ENCODE results near the gene ZBTB16. TPM values are rescaled to one million over a fixed set of nuclear protein-coding genes. Genes with fewer than 3 reads are reported as not detected.

The ZBTB16 gene
- total RNA-seq, 1 donor from 2014 or later = 17.7 TPM

- peak overlapping the region; percentile 27 for H3K4me2 ChIP-seq
Measured at GRCh38 chr11:114236829-114237228, 177.3 kb downstream of the ZBTB16 start.

GRCh38 chr11:114237321-114238280 is 178.1 kb downstream of the ZBTB16 start:
- H3K27ac Mint-ChIP-seq = peak overlapping the region; percentile 88
- H3K27ac ChIP-seq = no peak overlapping the region
- peaks cover 11% of the 10 kb centered on the region for H3K36me3 Mint-ChIP-seq
- peaks cover 5% of the 10 kb centered on the region for H3K27me3 Mint-ChIP-seq (ENCODE audit: insufficient read depth, low read depth)
- no peak overlapping the region for H3K9ac ChIP-seq
- no peak overlapping the region for H3K4me3 ChIP-seq
- H3F3A ChIP-seq (ENCODE audit: low read depth) = peaks cover 17% of the 10 kb centered on the region
- H3K4me1 Mint-ChIP-seq = peaks cover 88% of the 10 kb centered on the region
- no peak overlapping the region for H3K4me2 ChIP-seq
- no peaks in the 10 kb centered on the region for H3K9me3 Mint-ChIP-seq
- no peak overlapping the region for H3K4me3 Mint-ChIP-seq
- no peak for DNase-seq (ENCODE audit: low spot score)
- H3K36me3 ChIP-seq = no peaks in the 10 kb centered on the region
- peaks cover 47% of the 10 kb centered on the region for H3K4me1 ChIP-seq
- TF ChIP-seq EZH2phosphoT487 (IDR thresholded peaks at IDR 0.05) (no peak), CTCF (IDR thresholded peaks at IDR 0.05) (no peak), EZH2 (IDR thresholded peaks at IDR 0.05) (no peak)
- H3K79me2 ChIP-seq (ENCODE audit: low read depth) = peaks cover 5% of the 10 kb centered on the region
- H4K20me1 ChIP-seq (ENCODE audit: low read depth) = no peaks in the 10 kb centered on the region
- no peak overlapping the region for H2AFZ ChIP-seq (replicated peaks)
- no peaks in the 10 kb centered on the region for H3K27me3 ChIP-seq
- H3K9me3 ChIP-seq (ENCODE audit: low read depth) = no peaks in the 10 kb centered on the region

More at GRCh38 chr11:114236829-114237228, 177.3 kb downstream of the ZBTB16 start:
- Mint-ChIP-seq H3K4me3 (no peak overlapping the region), H3K9me3 (no peaks in the 10 kb centered on the region), H3K27me3 (ENCODE audit: insufficient read depth, low read depth) (peaks cover 5% of the 10 kb centered on the region), H3K36me3 (peaks cover 11% of the 10 kb centered on the region), H3K27ac (peak overlapping the region; percentile 80), H3K4me1 (peaks cover 93% of the 10 kb centered on the region)
- DNase-seq (ENCODE audit: low spot score) = no peak
- TF ChIP-seq CTCF (IDR thresholded peaks at IDR 0.05) (no peak), EZH2phosphoT487 (IDR thresholded peaks at IDR 0.05) (no peak), EZH2 (IDR thresholded peaks at IDR 0.05) (no peak)
- H3F3A ChIP-seq (ENCODE audit: low read depth) = peaks cover 25% of the 10 kb centered on the region
- H3K27me3 ChIP-seq = no peaks in the 10 kb centered on the region
- H3K4me1 ChIP-seq = peaks cover 54% of the 10 kb centered on the region
- H4K20me1 ChIP-seq (ENCODE audit: low read depth) = no peaks in the 10 kb centered on the region
- no peaks in the 10 kb centered on the region for H3K36me3 ChIP-seq
- no peak overlapping the region for H3K9ac ChIP-seq
- no peak overlapping the region for H3K4me3 ChIP-seq
- H3K9me3 ChIP-seq (ENCODE audit: low read depth) = no peaks in the 10 kb centered on the region
- H3K79me2 ChIP-seq (ENCODE audit: low read depth) = peaks cover 5% of the 10 kb centered on the region
- H2AFZ ChIP-seq (replicated peaks) = no peak overlapping the region
- H3K27ac ChIP-seq = no peak overlapping the region

- H3K27ac ChIP-seq = no peak overlapping the region
- H3K4me3 ChIP-seq = no peak overlapping the region
- no peak overlapping the region for H3K4me3 Mint-ChIP-seq
- H3K79me2 ChIP-seq (ENCODE audit: low read depth) = no peaks in the 10 kb centered on the region
- TF ChIP-seq EZH2 (IDR thresholded peaks at IDR 0.05) = no peak
- TF ChIP-seq EZH2phosphoT487 (IDR thresholded peaks at IDR 0.05) = no peak
- TF ChIP-seq CTCF (IDR thresholded peaks at IDR 0.05) = no peak
- H3K36me3 ChIP-seq = no peaks in the 10 kb centered on the region
- peaks cover 8% of the 10 kb centered on the region for H3K36me3 Mint-ChIP-seq
- peak overlapping the region; percentile 25 for H3K27ac Mint-ChIP-seq
- peaks cover 2% of the 10 kb centered on the region for H3K27me3 Mint-ChIP-seq (ENCODE audit: insufficient read depth, low read depth)
- peaks cover 3% of the 10 kb centered on the region for H3F3A ChIP-seq (ENCODE audit: low read depth)
- no peak for DNase-seq (ENCODE audit: low spot score)
- no peaks in the 10 kb centered on the region for H3K27me3 ChIP-seq
- H2AFZ ChIP-seq (replicated peaks) = no peak overlapping the region
- H3K4me2 ChIP-seq = no peak overlapping the region
- H3K4me1 Mint-ChIP-seq = peaks cover 85% of the 10 kb centered on the region
- no peaks in the 10 kb centered on the region for H4K20me1 ChIP-seq (ENCODE audit: low read depth)
- H3K9ac ChIP-seq = no peak overlapping the region
- H3K4me1 ChIP-seq = peaks cover 52% of the 10 kb centered on the region
- no peaks in the 10 kb centered on the region for H3K9me3 Mint-ChIP-seq
- H3K9me3 ChIP-seq (ENCODE audit: low read depth) = no peaks in the 10 kb centered on the region
Measured at GRCh38 chr11:114239753-114240161, 180.2 kb downstream of the ZBTB16 start.

Measured in neural progenitor cell (in vitro differentiated cells).